ENCODE results near the gene SNX21. TPM values are rescaled to one million over a fixed set of nuclear protein-coding genes. Genes with fewer than 3 reads are reported as not detected.
A peak's percentile ranks its signal among the peaks of the same experiment; 100 is the strongest.

Gene SNX21
- polyA plus RNA-seq, 2 of the 4 experiments (the other 2 are of a cell fraction) = 4.0 to 7.0 TPM

GRCh38 chr20:45812157-45813005 lies 21.2 kb upstream of the SNX21 start, which contains the start of gene UBE2C (continued):
- TF ChIP-seq PBX3 (IDR thresholded peaks at IDR 0.05) = peak; percentile 94
- TF ChIP-seq SMC3 (IDR thresholded peaks at IDR 0.05) = no peak
- TF ChIP-seq CBX2 (IDR thresholded peaks at IDR 0.05; ENCODE audit: borderline replicate concordance, low read depth) = no peak
- TF ChIP-seq JUN (IDR thresholded peaks at IDR 0.05) = peak in 1 of 2 experiments; percentile 81; a peak in 3 of 5 replicates
- no peak for TF ChIP-seq ZSCAN20 (CRISPR knock-in tag; IDR thresholded peaks at IDR 0.05)
- no peak for TF ChIP-seq RNF2 (IDR thresholded peaks at IDR 0.05; ENCODE audit: borderline replicate concordance, low read depth)
- TF ChIP-seq SREBF2 (IDR thresholded peaks at IDR 0.05) = no peak
- TF ChIP-seq EP300 (IDR thresholded peaks at IDR 0.05) = no peak
- TF ChIP-seq ZC3H11A (IDR thresholded peaks at IDR 0.05) = no peak
- TF ChIP-seq TFCP2L1 (CRISPR knock-in tag; IDR thresholded peaks at IDR 0.05) = no peak
- no peak for TF ChIP-seq NR3C1 (IDR thresholded peaks at IDR 0.05)
- TF ChIP-seq KDM1A (IDR thresholded peaks at IDR 0.05; ENCODE audit: low read depth) = peak; percentile 63; the same call in 1 of the 2 replicates
- no peak for TF ChIP-seq ATOH8 (CRISPR knock-in tag; IDR thresholded peaks at IDR 0.05; ENCODE audit: low read depth)
- TF ChIP-seq RFX5 (IDR thresholded peaks at IDR 0.05) = 0 out of 2 replicates have a peak, but pooled peaks have one; percentile 37
- no peak for TF ChIP-seq FOSL2 (IDR thresholded peaks at IDR 0.05)
- TF ChIP-seq FOSL2 (CRISPR knock-in tag; IDR thresholded peaks at IDR 0.05) = no peak
- no peak for TF ChIP-seq HOXA7 (CRISPR knock-in tag; IDR thresholded peaks at IDR 0.05)
- no peak for TF ChIP-seq HEYL (CRISPR knock-in tag; IDR thresholded peaks at IDR 0.05)
- TF ChIP-seq CHD2 (IDR thresholded peaks at IDR 0.05; ENCODE audit: low read length, partially characterized antibody) = no peak
- TF ChIP-seq NFE2L2 (conservative IDR thresholded peaks at IDR 0.05; ENCODE audit: low read length) = no peak
- TF ChIP-seq POLR2AphosphoS2 (conservative IDR thresholded peaks at IDR 0.05; ENCODE audit: low read length) = no peak
- no peak for TF ChIP-seq CTCF (IDR thresholded peaks at IDR 0.05)
- TF ChIP-seq HOXB13 (CRISPR knock-in tag; IDR thresholded peaks at IDR 0.05; ENCODE audit: low read depth) = no peak
- TF ChIP-seq MAZ (IDR thresholded peaks at IDR 0.05; ENCODE audit: borderline replicate concordance, low read depth, low read length) = no peak
- no peak for TF ChIP-seq ZFP36 (IDR thresholded peaks at IDR 0.05; ENCODE audit: borderline replicate concordance, partially characterized antibody)
- no peak for TF ChIP-seq HMGXB4 (CRISPR knock-in tag; IDR thresholded peaks at IDR 0.05; ENCODE audit: borderline replicate concordance)
- no peak for TF ChIP-seq RARB (CRISPR knock-in tag; IDR thresholded peaks at IDR 0.05)
- TF ChIP-seq TP53 (CRISPR knock-in tag; IDR thresholded peaks at IDR 0.05) = no peak
- TF ChIP-seq MAFK (IDR thresholded peaks at IDR 0.05; ENCODE audit: partially characterized antibody) = no peak
- no peak for TF ChIP-seq RCOR1 (IDR thresholded peaks at IDR 0.05; ENCODE audit: low read depth, low read length)
- no peak for TF ChIP-seq ELK1 (IDR thresholded peaks at IDR 0.05; ENCODE audit: low read depth, low read length)
- no peak for TF ChIP-seq GATA3 (IDR thresholded peaks at IDR 0.05; ENCODE audit: borderline replicate concordance)
- no peak for TF ChIP-seq ZNF302 (CRISPR knock-in tag; IDR thresholded peaks at IDR 0.05)
- no peak for TF ChIP-seq NPAS2 (CRISPR knock-in tag; IDR thresholded peaks at IDR 0.05; ENCODE audit: borderline replicate concordance)
- TF ChIP-seq PHF8 (IDR thresholded peaks at IDR 0.05; ENCODE audit: borderline replicate concordance, low read depth) = peak; percentile 85
- TF ChIP-seq MAX (IDR thresholded peaks at IDR 0.05) = peak; percentile 89
- TF ChIP-seq HOXB5 (CRISPR knock-in tag; IDR thresholded peaks at IDR 0.05) = no peak

All from A549 (cell line).